HG03103 (cell line): ENCODE data around the gene PNLIPRP1.
A peak's percentile ranks its signal among the peaks of the same experiment; 100 is the strongest.

Experiments
- ATAC-seq: cut with Tn5 transposase; IDR thresholded peaks from one replicate; pipeline ENCODE4 v1.9.1; 2021; ENCODE audit warnings: low read depth; ENCODE audit not compliant: unreplicated experiment

PNLIPRP1 gene

GRCh38 chr10:116629340-116629739 is 38.6 kb downstream of the PNLIPRP1 start:
- no peak for ATAC-seq

GRCh38 chr10:116630020-116630419 is 39.3 kb downstream of the PNLIPRP1 start:
- ATAC-seq = no peak

GRCh38 chr10:116631871-116632295 is 41.1 kb downstream of the PNLIPRP1 start:
- ATAC-seq = no peak

- no peak for ATAC-seq
Observed at GRCh38 chr10:116632596-116633215, 41.9 kb downstream of the PNLIPRP1 start.

- no peak for ATAC-seq
Observed at GRCh38 chr10:116633216-116633600, 42.4 kb downstream of the PNLIPRP1 start.

- ATAC-seq = no peak
Observed at GRCh38 chr10:116634126-116634975, 43.6 kb downstream of the PNLIPRP1 start.

- no peak for ATAC-seq
Observed at GRCh38 chr10:116636385-116636784, 45.6 kb downstream of the PNLIPRP1 start.

- ATAC-seq = no peak
Observed at GRCh38 chr10:116636976-116637375, 46.2 kb downstream of the PNLIPRP1 start.

GRCh38 chr10:116637830-116638229 is 47.1 kb downstream of the PNLIPRP1 start:
- no peak for ATAC-seq

GRCh38 chr10:116646502-116646901 is 55.7 kb downstream of the PNLIPRP1 start:
- no peak for ATAC-seq

GRCh38 chr10:116648903-116649302 is 58.1 kb downstream of the PNLIPRP1 start:
- no peak for ATAC-seq

GRCh38 chr10:116653885-116654284 is 63.1 kb downstream of the PNLIPRP1 start:
- ATAC-seq = no peak

- peak; percentile 71 for ATAC-seq
Observed at GRCh38 chr10:116654816-116655215, 64.1 kb downstream of the PNLIPRP1 start.

- ATAC-seq = no peak
Observed at GRCh38 chr10:116655568-116655967, 64.8 kb downstream of the PNLIPRP1 start.

- ATAC-seq = no peak
Observed at GRCh38 chr10:116656044-116656443, 65.3 kb downstream of the PNLIPRP1 start.

GRCh38 chr10:116657863-116658551 is 67.2 kb downstream of the PNLIPRP1 start:
- no peak for ATAC-seq
